ENCODE data around the gene GPC4.

Gene GPC4

DNA sequence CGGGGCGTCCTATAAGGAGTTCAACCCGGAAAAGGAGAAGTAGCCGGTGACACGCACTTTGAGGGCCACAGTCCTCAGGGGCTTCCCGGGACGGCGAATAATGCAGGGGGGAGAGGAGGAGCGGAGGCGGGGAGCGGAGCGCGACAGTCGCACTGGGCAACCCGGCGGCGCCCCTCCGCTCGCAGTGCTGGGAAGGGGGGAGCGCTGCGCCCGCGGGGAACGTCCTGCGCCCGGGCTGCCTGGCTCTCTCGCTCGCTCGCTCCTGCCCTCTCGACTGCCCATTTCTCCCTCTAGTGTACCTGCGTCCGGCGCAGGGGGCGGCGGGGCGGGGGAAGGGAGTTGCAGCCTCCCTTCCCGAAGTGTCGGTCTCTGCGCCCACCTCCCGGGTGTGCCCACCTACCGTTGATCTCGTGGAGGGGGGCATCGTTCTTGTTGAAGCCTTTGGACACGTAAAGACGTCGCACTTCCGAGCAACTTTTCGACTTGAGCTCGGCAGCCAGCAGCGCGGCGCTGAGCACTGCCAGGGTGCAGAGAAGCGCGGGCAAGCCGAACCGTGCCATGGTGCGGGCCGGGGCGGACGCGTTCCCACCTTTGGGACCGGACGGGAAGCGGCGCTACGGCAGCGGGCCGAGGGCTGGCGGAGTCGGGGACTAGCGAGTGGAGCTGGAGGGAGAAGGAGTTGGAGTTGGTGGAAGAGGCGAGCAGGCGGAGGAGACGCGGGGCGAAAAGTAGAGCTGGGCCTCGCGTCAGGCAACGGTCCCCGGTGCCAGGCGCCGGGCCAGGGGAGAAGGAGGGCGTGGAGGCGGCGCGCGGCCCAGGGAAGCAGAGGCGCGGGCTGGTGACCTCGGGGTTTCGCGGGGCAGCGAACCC, 648 bp downstream of the GPC4 start:
- H3K27ac Mint-ChIP-seq: no peak overlapping the region
- peak overlapping the region; percentile 92 for H3K4me3 Mint-ChIP-seq
- peaks cover 46% of the 10 kb centered on the region for H3K27me3 Mint-ChIP-seq (ENCODE audit: low read depth, poor library complexity)
- no peaks in the 10 kb centered on the region for H3K9me3 Mint-ChIP-seq
- TF ChIP-seq, protein P1, sequence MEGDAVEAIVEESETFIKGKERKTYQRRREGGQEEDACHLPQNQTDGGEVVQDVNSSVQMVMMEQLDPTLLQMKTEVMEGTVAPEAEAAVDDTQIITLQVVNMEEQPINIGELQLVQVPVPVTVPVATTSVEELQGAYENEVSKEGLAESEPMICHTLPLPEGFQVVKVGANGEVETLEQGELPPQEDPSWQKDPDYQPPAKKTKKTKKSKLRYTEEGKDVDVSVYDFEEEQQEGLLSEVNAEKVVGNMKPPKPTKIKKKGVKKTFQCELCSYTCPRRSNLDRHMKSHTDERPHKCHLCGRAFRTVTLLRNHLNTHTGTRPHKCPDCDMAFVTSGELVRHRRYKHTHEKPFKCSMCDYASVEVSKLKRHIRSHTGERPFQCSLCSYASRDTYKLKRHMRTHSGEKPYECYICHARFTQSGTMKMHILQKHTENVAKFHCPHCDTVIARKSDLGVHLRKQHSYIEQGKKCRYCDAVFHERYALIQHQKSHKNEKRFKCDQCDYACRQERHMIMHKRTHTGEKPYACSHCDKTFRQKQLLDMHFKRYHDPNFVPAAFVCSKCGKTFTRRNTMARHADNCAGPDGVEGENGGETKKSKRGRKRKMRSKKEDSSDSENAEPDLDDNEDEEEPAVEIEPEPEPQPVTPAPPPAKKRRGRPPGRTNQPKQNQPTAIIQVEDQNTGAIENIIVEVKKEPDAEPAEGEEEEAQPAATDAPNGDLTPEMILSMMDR (IDR thresholded peaks at IDR 0.05): no peak
- H3K36me3 Mint-ChIP-seq (ENCODE audit: low read depth): peaks cover 5% of the 10 kb centered on the region
- peaks cover 42% of the 10 kb centered on the region for H3K4me1 Mint-ChIP-seq
- peak; percentile 70 for DNase-seq

DNA sequence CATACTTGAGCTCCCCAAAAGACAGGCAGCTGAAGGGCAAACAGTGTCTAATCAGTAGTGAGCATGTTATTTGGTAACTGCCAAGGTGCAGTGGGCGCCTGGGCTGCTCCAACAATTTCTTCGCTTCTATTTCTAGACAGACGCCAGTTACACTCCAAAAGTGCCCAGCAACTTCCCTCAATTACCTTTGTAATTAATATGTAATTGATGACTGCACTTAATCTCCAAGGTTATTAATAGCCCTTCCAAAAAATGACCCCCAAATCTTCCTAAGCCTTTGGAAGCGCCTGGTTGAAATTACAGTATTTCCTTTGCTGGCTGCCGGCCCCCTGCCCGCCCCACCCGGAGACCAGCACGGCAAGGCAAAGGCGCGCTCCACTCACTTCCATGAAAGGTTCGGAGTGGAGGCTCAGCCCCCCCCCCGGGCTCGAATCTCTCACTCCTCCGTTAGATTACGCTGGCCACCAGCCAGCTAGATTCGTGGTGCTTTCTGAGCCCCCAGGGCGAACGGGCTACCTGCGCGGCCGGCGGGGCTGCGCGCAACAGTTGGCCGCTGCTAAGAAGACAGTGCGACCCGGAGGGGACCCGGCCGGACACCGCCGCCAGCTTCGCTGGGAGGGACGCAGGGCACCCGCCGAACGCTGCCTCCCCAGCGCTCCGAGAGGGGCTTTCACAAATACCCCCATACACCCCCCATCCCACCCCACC, 1.9 kb downstream of the GPC4 start:
- Mint-ChIP-seq H3K9me3 (no peaks in the 10 kb centered on the region), H3K36me3 (ENCODE audit: low read depth) (peaks cover 8% of the 10 kb centered on the region), H3K4me3 (peak overlapping the region; percentile 92), H3K4me1 (peaks cover 46% of the 10 kb centered on the region), H3K27me3 (ENCODE audit: low read depth, poor library complexity) (peaks cover 46% of the 10 kb centered on the region), H3K27ac (no peak overlapping the region)
- TF ChIP-seq, protein P1 (IDR thresholded peaks at IDR 0.05): no peak
- DNase-seq: peak; percentile 59

DNA sequence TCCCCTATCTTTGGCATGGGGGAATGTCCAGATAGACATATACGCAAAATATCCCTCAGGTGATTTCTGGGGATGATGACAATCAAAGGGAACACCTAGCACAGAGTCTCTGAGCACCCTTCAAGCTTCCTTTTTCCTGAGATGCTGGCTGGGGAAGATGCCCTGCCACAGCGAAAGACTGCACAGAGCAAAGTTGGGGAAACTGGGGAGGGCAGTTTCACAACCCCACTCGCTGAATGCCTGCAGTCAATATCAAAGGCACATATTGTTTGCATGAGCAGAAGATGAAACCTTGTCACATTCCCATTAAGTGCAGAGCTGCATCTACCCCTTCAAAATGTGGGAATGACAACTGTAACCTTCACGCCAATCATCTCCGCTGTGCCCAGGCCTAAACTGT, 2.6 kb downstream of the GPC4 start:
- Mint-ChIP-seq H3K27ac (no peak overlapping the region), H3K4me3 (peak overlapping the region; percentile 92), H3K9me3 (no peaks in the 10 kb centered on the region), H3K27me3 (ENCODE audit: low read depth, poor library complexity) (peaks cover 39% of the 10 kb centered on the region), H3K36me3 (ENCODE audit: low read depth) (peaks cover 10% of the 10 kb centered on the region), H3K4me1 (peaks cover 49% of the 10 kb centered on the region)
- TF ChIP-seq, protein P1 (IDR thresholded peaks at IDR 0.05): no peak
- DNase-seq: no peak

DNA sequence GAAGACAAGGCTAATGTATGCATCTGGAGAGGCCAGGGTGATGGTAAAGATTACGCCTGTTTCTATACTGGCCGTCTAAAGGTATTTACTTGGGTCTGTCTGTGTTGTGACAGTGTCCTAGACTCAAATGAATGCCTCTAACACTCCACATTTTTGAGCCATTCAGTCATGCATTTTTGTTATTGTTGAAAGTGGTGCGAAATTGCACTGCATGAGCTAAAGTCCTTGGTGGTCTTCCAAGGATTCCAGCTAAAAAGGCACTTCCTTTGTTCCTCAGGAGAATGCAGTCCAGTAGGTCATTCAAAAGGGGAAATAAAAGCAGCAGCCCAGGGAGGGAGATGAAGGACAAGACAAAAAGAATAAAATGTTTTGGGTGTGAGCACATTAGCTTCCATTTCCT, 3.0 kb downstream of the GPC4 start:
- H3K27ac Mint-ChIP-seq: no peak overlapping the region
- H3K36me3 Mint-ChIP-seq (ENCODE audit: low read depth): peaks cover 14% of the 10 kb centered on the region
- H3K9me3 Mint-ChIP-seq: no peaks in the 10 kb centered on the region
- TF ChIP-seq, protein P1 (IDR thresholded peaks at IDR 0.05): no peak
- H3K4me3 Mint-ChIP-seq: peak overlapping the region; percentile 92
- DNase-seq: no peak
- peaks cover 49% of the 10 kb centered on the region for H3K4me1 Mint-ChIP-seq
- peaks cover 35% of the 10 kb centered on the region for H3K27me3 Mint-ChIP-seq (ENCODE audit: low read depth, poor library complexity)

DNA sequence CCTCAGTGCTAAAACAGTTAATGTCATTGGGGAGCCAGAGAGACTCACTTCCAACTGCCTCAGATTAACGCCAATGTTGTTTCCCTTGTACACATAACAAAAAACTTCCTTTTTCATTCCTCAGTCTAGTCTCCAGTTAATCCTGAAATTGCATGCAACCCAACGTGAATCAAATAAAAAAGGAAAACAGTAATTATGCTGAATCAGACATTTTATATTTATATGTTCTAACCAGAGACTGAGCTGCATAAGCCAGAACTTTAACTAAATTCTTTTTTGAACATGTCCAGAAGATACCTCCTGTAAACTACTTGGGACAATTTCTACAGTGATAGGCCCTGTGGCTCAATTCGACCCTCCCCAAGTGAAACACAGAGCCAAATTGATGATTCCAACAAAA, 4.7 kb downstream of the GPC4 start:
- Mint-ChIP-seq H3K4me1 (peaks cover 37% of the 10 kb centered on the region), H3K9me3 (peaks cover 2% of the 10 kb centered on the region), H3K27ac (no peak overlapping the region), H3K36me3 (ENCODE audit: low read depth) (peaks cover 25% of the 10 kb centered on the region), H3K27me3 (ENCODE audit: low read depth, poor library complexity) (peaks cover 23% of the 10 kb centered on the region), H3K4me3 (no peak overlapping the region)
- no peak for DNase-seq
- TF ChIP-seq, protein P1 (IDR thresholded peaks at IDR 0.05): no peak
